ENCODE data around the gene PLPP3.
A peak's percentile ranks its signal among the peaks of the same experiment; 100 is the strongest.

The PLPP3 gene

GRCh38 chr1:56547977-56548376 lies 31.4 kb downstream of the PLPP3 start:
- no peak for DNase-seq (ENCODE audit: low spot score)

- DNase-seq (ENCODE audit: low spot score): no peak
Observed at GRCh38 chr1:56547473-56547872, 31.9 kb downstream of the PLPP3 start.

DNA sequence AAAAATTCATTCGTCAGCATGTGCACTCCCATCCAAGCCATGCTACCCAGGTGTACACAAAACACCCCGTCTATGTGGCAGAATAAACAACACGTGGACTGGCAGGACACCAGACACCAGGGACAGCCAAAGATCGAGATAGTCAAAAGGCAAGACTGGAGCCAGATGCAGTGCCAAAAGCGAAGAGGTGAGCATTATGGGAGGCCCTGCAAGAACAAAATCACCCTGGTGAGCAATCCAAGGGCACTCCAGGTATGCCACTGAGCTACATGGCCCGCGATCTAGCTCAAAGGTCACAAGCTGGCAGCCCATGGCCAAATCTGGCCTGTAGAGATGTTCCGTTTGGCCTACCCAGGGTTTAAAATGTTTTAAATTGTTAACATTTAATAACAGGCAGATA lies 33.7 kb downstream of the PLPP3 start:
- DNase-seq (ENCODE audit: low spot score): no peak

GRCh38 chr1:56543783-56544612 lies 35.4 kb downstream of the PLPP3 start:
- DNase-seq (ENCODE audit: low spot score): no peak

DNA sequence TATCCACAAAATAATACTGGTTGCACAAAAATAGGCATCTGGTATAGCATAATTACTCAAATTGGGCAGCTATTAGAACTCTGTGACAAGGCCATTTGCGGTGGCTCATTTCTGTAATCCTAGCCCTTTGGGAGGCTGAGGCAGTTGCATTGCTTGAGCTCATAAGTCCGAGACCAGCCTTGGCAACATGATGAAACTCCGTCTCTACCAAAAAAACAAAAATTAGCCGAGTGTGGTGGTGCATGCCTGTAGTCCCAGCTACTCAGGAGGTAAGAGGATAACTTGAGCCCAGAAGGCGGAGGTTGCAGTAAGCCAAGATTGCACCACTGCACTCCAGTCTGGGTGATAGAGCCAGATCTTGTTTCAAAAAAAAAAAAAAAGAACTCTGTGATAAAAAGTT lies 36.7 kb downstream of the PLPP3 start:
- no peak for DNase-seq (ENCODE audit: low spot score)

DNA sequence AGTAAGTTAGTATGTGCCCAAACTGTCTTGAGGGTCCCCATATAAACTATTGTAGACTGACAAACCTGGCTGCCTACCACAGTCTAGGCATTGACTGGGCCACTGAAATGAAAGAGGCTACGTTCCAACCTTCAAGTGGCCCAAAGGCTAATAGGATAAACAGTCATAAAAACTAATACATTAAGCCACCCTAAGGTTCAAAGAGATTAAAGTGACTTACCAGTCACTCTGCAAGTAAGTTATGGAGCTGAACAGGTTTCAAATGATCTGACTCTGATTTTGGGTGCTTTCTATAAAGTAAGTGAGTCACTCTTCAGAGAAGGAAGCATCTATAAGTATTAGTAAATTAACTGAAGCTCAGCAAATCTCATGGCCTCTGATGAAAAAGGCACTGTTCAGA lies 38.0 kb downstream of the PLPP3 start:
- no peak for DNase-seq (ENCODE audit: low spot score)

DNA sequence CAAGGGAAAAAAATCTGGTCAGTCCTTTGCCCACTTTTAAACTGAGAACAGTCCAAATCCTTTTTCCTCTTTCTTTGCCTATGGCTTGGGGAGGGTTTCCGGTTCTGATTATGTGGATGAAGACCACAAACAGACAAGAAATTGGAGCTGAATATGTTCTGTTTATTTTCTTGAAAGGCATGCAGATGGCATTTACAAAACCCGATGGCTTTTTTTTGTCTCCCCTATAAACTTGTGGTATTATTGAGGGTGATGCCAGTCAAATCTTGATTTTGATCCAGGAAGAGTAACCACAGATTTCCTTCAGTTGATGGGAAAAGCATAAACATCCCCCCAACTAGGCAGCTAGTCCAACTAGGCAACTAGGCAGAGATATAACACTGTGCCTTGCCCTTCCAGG lies 38.9 kb downstream of the PLPP3 start:
- no peak for DNase-seq (ENCODE audit: low spot score)

GRCh38 chr1:56539520-56539931 lies 39.8 kb downstream of the PLPP3 start:
- no peak for DNase-seq (ENCODE audit: low spot score)

DNA sequence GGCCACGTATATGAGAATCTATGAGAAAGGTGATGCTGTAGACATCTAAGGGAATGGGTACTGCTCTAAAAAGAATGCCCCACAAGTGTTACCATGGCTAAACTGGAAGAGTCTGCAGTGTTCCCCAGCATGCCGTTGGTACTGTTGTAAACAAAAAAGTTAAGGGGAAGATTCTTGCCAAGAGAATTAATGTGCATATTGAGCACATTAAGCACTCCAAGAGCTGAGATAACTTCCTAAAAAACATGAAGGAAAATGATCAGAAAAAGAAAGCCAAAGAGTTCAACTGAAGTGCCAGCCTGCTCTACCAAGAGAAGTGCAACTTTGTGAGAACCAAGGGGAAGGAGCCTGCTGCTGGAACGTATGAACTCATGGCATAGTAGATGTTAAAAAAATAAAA lies 40.8 kb downstream of the PLPP3 start:
- no peak for DNase-seq (ENCODE audit: low spot score)

GRCh38 chr1:56537660-56538059 lies 41.7 kb downstream of the PLPP3 start:
- DNase-seq (ENCODE audit: low spot score): no peak

- DNase-seq (ENCODE audit: low spot score): no peak
Observed at GRCh38 chr1:56535939-56536338, 43.4 kb downstream of the PLPP3 start.

DNA sequence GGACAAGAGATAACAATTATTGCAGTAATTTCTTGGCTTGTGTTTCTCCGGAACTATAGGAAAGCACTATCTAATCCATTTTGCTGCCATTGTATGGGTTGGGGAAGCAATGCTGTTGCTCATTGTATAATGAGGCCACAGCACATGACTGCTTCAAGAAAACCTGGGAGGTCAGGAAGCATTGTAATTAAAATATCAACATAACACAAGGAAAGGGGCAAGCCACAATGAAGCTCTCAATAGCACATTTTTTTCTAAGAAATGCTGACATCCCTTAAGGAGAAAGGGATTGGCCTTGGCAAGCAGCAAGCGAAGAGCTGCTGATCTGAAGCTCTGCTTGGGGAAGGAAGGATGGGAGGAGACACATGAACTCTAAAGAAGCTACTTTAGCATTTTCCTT lies 44.0 kb downstream of the PLPP3 start:
- DNase-seq (ENCODE audit: low spot score): no peak

DNA sequence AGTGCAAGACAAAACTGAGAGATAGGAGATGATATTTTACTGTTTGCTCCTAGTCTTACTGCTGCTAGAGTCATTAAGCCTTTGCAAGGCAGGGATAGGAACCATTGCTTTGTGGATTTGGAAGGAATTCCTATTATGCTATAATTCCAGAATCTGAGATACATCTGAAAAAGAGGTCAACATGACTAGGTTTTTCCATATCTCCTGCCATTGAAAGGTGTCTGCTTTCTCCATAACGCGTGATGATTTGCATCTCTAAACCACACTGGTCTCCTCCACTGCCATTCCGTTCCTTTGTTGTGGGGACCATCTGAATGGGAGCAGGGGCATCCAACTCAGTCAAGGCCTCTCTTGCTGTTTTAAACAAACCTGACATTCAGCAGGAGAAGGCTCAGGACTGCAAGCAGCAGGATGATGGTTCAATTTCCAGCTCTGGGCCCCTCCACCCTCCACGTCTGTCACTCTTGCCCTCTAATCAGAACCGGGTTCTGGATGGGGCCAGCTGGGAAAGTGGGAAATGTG lies 45.2 kb downstream of the PLPP3 start:
- DNase-seq (ENCODE audit: low spot score): no peak

- no peak for DNase-seq (ENCODE audit: low spot score)
Observed at GRCh38 chr1:56533621-56534020, 45.7 kb downstream of the PLPP3 start.

DNA sequence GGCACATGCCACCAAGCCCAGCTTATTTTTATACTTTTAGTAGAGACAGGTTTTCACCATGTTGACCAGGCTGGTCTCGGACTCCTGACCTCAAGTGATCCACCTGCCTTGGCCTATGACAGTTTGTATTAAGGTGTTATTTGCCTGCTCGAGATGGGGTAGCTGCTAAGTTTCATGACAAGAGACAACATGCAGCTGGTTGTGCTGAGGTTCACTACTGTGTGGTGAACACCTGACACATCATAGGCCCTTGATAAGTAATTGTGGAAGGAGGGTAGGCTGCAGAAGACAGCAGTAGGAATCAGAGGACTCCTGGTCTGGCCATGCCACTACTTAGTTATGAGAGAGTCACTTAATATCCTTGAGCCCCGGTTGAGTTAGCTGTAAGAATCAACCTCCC lies 46.2 kb downstream of the PLPP3 start:
- DNase-seq (ENCODE audit: low spot score): no peak

DNA sequence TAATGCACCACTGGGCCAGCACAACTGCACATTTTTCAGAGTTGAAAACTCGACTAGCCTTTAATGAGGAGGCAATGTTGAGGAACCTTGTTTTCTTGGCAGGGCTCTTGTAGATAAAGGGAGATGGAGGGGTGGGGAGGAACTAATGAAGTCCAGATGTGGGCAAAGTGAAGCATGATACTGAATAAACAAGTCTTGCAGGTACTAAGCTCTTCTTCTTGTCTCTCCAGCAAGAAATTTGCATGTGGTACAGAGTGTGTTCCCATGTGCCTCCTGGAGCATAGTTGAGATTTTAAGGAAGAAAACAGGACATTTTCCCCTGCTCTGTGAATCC lies 47.0 kb downstream of the PLPP3 start:
- no peak for DNase-seq (ENCODE audit: low spot score)

- DNase-seq (ENCODE audit: low spot score): no peak
Observed at GRCh38 chr1:56531624-56532349, 47.6 kb downstream of the PLPP3 start.

DNA sequence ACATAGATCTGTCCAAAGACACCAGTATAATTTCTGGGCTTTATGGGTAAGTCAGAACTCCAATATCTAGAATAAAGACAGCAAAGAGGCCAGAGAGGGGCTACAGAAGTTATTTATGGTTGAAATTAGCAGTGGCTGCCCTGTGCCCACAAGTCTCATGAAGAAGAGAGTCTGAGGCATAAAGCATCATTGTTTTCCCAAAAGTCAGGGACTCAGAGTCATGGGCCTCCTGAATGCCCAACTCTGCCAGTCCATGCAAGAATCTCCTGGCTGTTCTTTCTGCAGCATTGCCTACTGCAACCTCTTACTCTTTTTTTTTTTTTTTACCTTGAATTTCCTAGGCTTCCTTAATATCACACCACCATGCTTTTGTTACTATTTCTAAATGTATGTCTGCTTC lies 49.6 kb downstream of the PLPP3 start:
- peak; percentile 66 for DNase-seq (ENCODE audit: low spot score)

DNA sequence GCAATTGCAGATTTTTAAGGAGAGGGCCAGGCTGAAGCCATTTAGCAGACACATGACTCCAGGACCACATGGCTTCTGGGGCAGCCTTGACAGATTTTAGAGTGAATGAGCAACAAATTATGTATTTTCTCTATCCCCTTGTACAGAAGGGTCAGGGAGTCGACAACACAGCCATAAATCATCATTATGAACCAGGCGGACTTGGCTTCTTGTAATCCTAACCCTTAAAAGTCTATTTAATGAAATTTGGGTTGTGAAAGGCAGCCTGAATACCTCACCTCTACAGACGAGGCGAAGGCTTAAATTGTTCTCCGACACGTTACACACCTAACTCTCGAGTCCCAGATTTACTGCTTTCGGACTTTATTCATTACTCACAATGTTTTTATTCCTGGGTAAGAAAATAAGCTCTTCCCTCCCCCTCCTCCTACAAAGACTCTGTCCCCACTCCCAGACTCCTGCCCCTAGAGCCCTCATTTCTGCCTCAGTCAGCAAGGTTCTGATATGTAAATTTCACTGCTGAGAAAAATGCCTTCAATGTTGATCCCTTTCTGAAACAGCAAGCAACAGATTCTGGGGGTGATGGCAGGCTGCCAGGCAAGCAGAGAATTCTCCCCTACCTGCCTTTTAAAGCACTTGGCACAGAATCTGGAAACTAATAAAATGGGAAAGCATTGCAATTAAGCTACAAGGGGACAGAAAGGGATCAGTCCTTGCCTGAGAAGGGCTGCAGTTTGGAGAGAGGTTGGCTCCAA lies 51.6 kb downstream of the PLPP3 start:
- DNase-seq (ENCODE audit: low spot score): no peak

DNA sequence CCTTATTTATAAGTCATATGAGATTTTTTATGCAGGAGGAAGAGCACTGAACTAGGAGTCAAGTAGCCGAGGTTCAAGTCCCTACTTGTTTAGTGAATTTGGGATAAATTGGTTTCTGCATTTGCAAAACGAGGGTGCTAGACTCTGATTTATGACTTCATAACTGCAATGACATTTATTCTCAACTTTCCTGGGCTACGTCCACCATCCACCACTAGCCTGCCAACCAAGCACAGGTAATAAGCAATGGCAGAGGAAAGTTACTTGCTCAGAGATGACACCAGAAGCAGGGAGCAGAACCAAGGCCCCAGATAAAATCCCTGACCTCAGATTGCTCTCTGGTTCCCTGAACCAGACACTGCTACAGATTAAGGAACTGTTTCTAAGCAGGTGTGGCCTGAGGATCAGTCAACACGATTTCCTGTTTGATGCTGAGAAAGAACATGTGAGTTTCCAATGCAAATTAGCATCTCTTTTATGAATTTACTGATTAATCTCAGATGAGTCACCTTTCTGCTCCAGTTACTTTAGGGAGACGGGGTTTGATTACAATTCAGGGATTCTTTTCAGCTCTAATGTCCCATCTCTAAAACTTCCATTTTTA lies 52.7 kb downstream of the PLPP3 start:
- no peak for DNase-seq (ENCODE audit: low spot score)

DNA sequence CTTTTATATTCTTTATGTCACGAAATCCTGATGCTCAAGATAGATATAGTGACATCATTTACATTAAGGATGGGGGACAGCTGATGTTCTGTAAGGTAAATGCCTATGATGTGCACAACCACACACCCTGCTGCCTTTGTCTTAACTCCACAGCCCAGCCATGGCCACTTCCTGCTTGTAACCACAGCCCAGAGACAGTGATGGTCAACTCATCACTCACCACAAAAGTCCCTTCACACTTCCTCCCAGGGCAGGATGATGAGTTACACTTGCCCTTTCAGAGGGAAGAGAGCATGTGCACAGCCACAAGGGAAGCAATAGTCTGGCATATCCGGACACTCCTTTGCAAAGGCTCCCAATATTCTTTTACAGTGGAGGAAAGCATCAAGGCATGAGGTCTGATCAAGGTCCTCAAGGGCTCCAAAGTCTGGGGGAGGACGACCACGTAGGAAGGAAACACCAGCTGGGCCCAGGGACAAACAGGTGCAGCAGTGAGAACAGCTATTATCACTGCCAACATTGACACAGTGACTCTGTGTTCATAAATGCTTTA lies 53.8 kb downstream of the PLPP3 start:
- DNase-seq (ENCODE audit: low spot score): peak; percentile 81

- no peak for DNase-seq (ENCODE audit: low spot score)
Observed at GRCh38 chr1:56524263-56524662, 55.1 kb downstream of the PLPP3 start.

Data from pons (tissue), 1 donor.